HepG2 (cell line): Measurements from ENCODE around the gene GLG1.
"Not testable (repeated sequence)": the region's sequence is repeated elsewhere in the genome, so short reads cannot be mapped to it uniquely, and the experiment has no call there.

Source experiments
- EZH2 ChIP-seq: conservative IDR thresholded peaks from 2 replicates; pipeline ENCODE4 v1.6.1; 2012; ENCODE audit warnings: mild to moderate bottlenecking, low read depth, low read length, moderate library complexity
- HCFC1 ChIP-seq: fragments of 150-350 bp; IDR thresholded peaks from 2 replicates; pipeline ENCODE4 v1.6.1; 2014; ENCODE audit warnings: low read depth, low read length
- NPAS2 ChIP-seq: sonication (generic); formaldehyde crosslinking; IDR thresholded peaks from 2 replicates; pipeline ENCODE4 v1.8.0; 2022; ENCODE audit warnings: mild to moderate bottlenecking, missing genetic modification reagents, borderline replicate concordance
- RBM22 ChIP-seq: fragments of 200-400 bp; formaldehyde crosslinking; optimal IDR thresholded peaks from 2 replicates; pipeline ENCODE3; 2017; ENCODE audit warnings: mild to moderate bottlenecking, low read length, moderate library complexity
- ZBTB3 ChIP-seq: sonication (generic); formaldehyde crosslinking; IDR thresholded peaks from 2 replicates; pipeline ENCODE4 v1.4.0; 2020; ENCODE audit warnings: low read depth, mild to moderate bottlenecking, moderate library complexity, missing genetic modification reagents, borderline replicate concordance
- ZBTB8A ChIP-seq: sonication (generic); formaldehyde crosslinking; IDR thresholded peaks from 2 replicates; pipeline ENCODE4 v1.4.0; 2020; ENCODE audit warnings: mild to moderate bottlenecking, low read depth, missing genetic modification reagents, borderline replicate concordance
- TF ChIP-seq, protein P1 (sequence below): sonication (generic); formaldehyde crosslinking; IDR thresholded peaks from 2 replicates; pipeline ENCODE4 v1.4.0; 2020; ENCODE audit warnings: mild to moderate bottlenecking, missing genetic modification reagents, borderline replicate concordance
- TF ChIP-seq, protein P2 (sequence below): sonication (generic); formaldehyde crosslinking; IDR thresholded peaks from 2 replicates; pipeline ENCODE4 v1.4.0; 2020; ENCODE audit warnings: missing genetic modification reagents, mild to moderate bottlenecking, borderline replicate concordance

DNA sequence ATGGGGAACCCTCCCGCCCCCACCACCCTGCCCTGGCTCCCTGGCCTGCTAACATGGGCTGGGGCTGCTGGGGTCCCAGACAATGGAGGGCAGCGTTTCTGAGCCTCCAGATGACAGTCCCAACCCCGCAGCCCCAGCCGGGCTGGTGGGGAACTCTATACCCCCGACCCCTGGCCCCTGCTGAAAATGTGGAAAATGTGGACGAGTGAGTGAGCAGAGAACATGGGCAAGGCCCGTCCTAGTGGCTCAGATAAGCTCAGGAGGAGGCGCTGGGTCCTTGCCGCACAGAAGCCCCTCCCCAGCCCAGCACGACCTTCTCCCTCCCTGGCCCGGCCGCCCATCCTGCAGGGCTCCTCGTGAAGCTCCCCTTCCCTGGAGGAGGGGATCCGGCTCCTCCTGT is 187.1 kb downstream of the GLG1 start:
- TF ChIP-seq, protein P1, sequence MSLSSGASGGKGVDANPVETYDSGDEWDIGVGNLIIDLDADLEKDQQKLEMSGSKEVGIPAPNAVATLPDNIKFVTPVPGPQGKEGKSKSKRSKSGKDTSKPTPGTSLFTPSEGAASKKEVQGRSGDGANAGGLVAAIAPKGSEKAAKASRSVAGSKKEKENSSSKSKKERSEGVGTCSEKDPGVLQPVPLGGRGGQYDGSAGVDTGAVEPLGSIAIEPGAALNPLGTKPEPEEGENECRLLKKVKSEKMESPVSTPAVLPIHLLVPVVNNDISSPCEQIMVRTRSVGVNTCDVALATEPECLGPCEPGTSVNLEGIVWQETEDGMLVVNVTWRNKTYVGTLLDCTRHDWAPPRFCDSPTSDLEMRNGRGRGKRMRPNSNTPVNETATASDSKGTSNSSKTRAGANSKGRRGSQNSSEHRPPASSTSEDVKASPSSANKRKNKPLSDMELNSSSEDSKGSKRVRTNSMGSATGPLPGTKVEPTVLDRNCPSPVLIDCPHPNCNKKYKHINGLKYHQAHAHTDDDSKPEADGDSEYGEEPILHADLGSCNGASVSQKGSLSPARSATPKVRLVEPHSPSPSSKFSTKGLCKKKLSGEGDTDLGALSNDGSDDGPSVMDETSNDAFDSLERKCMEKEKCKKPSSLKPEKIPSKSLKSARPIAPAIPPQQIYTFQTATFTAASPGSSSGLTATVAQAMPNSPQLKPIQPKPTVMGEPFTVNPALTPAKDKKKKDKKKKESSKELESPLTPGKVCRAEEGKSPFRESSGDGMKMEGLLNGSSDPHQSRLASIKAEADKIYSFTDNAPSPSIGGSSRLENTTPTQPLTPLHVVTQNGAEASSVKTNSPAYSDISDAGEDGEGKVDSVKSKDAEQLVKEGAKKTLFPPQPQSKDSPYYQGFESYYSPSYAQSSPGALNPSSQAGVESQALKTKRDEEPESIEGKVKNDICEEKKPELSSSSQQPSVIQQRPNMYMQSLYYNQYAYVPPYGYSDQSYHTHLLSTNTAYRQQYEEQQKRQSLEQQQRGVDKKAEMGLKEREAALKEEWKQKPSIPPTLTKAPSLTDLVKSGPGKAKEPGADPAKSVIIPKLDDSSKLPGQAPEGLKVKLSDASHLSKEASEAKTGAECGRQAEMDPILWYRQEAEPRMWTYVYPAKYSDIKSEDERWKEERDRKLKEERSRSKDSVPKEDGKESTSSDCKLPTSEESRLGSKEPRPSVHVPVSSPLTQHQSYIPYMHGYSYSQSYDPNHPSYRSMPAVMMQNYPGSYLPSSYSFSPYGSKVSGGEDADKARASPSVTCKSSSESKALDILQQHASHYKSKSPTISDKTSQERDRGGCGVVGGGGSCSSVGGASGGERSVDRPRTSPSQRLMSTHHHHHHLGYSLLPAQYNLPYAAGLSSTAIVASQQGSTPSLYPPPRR (CRISPR knock-in tag), result not testable (repeated sequence)
- TF ChIP-seq EZH2; HCFC1; NPAS2; RBM22; ZBTB8A (CRISPR knock-in tag); ZBTB3: not testable (repeated sequence)
- TF ChIP-seq, protein P2, sequence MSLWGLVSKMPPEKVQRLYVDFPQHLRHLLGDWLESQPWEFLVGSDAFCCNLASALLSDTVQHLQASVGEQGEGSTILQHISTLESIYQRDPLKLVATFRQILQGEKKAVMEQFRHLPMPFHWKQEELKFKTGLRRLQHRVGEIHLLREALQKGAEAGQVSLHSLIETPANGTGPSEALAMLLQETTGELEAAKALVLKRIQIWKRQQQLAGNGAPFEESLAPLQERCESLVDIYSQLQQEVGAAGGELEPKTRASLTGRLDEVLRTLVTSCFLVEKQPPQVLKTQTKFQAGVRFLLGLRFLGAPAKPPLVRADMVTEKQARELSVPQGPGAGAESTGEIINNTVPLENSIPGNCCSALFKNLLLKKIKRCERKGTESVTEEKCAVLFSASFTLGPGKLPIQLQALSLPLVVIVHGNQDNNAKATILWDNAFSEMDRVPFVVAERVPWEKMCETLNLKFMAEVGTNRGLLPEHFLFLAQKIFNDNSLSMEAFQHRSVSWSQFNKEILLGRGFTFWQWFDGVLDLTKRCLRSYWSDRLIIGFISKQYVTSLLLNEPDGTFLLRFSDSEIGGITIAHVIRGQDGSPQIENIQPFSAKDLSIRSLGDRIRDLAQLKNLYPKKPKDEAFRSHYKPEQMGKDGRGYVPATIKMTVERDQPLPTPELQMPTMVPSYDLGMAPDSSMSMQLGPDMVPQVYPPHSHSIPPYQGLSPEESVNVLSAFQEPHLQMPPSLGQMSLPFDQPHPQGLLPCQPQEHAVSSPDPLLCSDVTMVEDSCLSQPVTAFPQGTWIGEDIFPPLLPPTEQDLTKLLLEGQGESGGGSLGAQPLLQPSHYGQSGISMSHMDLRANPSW (CRISPR knock-in tag), result not testable (repeated sequence)
